ENCODE measurements around the gene FUCA2.

The FUCA2 gene, protein sequence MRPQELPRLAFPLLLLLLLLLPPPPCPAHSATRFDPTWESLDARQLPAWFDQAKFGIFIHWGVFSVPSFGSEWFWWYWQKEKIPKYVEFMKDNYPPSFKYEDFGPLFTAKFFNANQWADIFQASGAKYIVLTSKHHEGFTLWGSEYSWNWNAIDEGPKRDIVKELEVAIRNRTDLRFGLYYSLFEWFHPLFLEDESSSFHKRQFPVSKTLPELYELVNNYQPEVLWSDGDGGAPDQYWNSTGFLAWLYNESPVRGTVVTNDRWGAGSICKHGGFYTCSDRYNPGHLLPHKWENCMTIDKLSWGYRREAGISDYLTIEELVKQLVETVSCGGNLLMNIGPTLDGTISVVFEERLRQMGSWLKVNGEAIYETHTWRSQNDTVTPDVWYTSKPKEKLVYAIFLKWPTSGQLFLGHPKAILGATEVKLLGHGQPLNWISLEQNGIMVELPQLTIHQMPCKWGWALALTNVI

GRCh38 chr6:143510991-143511891 lies at the start of gene FUCA2:
Gene FUCA2, minus strand, starts transcription at chr6:143511720. Its CDS starts 86 bp downstream, at chr6:143511634.
- DNase-seq = peak; percentile 34

DNA sequence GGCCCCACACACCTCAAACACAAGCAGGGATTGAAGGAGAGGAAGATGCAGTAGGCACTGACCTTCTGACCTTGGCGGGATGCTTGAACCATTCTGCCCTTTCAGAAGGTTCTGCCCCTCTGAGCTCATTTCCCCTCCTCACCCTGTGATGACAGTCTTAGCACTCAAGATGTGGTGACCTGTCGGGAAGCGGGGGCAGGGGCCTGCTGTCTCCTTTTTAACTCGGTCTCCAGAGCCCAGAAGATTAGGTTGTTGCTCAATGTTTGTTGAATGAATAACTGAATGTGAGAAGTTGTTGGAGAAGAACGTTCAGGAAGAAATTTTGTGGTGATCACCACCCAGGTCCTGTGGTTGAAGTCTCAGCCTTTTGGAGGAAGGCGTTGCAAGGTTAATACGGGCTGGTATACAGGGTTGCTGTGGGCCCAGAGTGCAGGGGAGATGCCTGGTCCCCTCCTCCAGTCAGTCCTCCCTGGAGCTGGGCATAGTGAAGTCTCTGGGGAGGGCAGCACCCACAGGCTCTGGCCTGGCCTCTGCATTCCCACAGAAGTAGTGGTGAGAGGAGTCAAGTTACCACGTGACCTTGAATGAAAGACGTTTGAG lies 49.7 kb upstream of the FUCA2 start:
- no peak for DNase-seq

GRCh38 chr6:143559051-143559660 lies 47.6 kb upstream of the FUCA2 start:
- no peak for DNase-seq

DNA sequence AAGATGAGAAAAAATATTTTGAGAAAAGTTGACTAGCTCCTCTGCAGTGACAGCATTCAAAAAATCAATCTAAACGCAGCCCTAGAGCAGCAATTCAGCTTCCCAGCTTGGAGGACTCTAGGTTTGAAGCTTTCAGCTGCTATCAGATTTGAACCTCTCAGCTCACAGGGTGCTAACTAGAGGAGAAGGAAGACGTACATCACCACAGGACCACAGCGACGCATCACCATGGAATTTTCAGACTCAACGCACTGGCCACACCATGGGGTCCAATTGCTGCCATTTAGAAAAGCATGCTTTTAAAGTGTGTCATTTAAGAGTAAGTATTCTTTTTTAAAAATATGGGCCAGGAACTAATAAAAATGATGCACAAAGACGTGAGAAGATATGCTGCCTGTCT lies 45.0 kb upstream of the FUCA2 start:
- DNase-seq = no peak

GRCh38 chr6:143555582-143555981 lies 44.1 kb upstream of the FUCA2 start:
- no peak for DNase-seq

GRCh38 chr6:143555071-143555492 lies 43.6 kb upstream of the FUCA2 start:
- no peak for DNase-seq

- no peak for DNase-seq
Measured at GRCh38 chr6:143553337-143553736, 41.8 kb upstream of the FUCA2 start.

GRCh38 chr6:143549949-143550268 lies 38.4 kb upstream of the FUCA2 start:
- no peak for DNase-seq

GRCh38 chr6:143549221-143549948 lies 37.9 kb upstream of the FUCA2 start:
- DNase-seq = no peak

DNA sequence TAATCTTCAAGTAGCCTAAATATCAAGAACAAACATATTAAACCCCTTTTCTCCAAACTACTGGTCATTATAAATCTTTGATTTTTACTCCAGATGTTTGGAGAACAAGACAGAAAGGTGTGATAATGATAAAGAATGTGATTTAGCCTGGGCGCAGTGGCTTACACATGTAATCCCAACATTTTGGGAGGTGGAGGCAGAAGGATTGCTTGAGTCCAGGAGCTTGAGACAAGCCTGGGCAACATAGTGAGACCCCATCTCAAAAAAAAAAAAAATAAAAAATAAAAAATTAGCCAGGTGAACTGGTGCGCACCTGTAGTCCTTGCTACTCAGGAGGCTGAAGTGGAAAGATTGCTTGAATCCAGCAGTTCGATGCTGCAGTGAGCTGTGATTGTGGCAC lies 35.1 kb upstream of the FUCA2 start:
- DNase-seq = no peak

GRCh38 chr6:143545976-143546547 lies 34.5 kb upstream of the FUCA2 start:
- DNase-seq = no peak

DNA sequence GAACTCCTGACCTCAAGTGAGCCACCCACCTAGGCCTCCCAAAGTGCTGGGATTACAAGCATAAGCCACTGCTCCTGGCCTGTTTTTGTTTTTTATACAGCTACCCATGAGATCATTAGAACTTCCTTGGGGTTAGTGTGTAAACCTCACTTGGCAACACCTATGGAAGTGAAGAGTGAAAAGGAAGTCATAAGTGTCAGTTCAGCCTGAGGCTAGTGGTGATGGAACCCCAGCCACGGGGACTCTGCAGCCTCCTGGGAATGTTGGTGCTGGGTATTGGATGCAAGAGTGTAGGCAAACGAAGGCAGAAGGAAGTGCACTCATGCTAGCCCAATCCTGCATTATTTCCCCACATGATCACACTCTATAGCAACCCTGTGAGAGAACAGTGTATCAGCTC lies 33.6 kb upstream of the FUCA2 start:
- no peak for DNase-seq

DNA sequence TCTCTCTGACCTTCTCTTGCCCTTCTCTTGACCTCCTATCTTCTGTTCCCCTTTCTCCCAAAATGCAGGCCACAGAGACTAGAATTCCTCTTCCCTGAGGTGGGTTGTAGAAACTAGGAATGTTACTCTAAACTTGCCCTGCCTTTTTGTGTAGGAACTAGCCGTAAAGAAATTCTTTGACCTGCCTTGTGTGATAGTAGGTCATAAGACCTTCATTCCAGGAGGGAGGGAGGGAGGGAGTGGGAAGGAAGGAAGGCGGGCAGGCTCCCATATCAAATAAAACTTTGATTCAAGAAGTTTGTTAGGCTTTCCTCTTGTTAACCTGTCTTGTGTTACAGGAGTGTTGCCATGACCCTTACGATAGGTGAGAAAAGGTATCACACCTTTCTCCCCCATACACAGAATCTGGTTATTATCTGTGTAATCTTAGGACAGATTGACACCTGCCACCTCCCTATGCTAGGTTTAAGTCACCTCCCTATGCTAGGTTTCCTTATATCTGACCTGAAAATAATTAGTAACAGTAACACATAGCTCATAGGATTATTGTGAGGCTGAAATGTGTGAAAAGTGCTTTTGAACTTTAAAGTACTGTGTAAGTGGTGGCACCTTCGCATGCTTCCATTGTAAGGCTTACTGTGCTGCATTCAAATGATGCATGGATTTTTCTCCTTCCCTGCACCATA lies 32.6 kb upstream of the FUCA2 start:
- no peak for DNase-seq

GRCh38 chr6:143543435-143543834 lies 31.9 kb upstream of the FUCA2 start:
- DNase-seq = no peak

DNA sequence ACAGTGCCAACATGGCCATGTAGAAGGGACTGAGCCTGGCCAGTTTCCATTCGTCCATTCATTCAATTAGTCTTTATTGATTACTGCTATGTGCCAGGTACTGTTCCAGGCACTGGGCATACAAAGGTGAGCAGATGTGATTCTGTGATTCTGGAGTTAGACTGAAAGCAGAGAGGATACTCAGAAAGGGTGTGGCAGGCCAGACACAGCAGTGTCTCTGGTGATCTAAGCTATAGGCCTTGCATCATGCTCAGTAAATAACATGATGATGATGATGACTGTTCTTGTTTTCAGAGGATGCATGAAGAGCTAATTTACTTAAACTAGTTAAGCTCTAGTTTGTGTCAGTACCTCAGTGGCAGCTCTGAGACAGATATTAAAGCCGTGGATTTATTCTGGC lies 31.4 kb upstream of the FUCA2 start:
- no peak for DNase-seq

- no peak for DNase-seq
Measured at GRCh38 chr6:143540192-143540591, 28.7 kb upstream of the FUCA2 start.

DNA sequence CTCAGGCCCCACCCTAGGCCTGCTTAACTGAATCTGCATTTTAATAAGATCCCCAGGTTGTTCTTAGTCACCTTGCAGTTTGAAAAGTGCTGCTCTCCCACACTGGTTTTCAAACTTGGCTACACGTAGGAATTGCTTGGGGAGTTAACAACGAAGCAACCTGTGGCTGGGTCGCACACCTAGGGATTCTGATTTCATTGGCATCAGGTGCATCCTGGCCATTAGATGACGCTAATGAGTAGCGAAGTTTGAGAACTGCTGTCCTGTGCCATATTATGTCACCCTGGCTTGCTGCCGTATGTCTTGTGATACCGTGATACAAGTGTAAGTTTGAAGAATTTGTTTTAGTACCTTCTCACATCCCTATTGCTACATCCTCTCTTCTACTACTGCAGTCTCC lies 28.2 kb upstream of the FUCA2 start:
- no peak for DNase-seq

GRCh38 chr6:143539106-143539505 lies 27.6 kb upstream of the FUCA2 start:
- no peak for DNase-seq

- no peak for DNase-seq
Measured at GRCh38 chr6:143538374-143538773, 26.9 kb upstream of the FUCA2 start.

- DNase-seq = no peak
Measured at GRCh38 chr6:143536866-143537691, 25.6 kb upstream of the FUCA2 start.

DNA sequence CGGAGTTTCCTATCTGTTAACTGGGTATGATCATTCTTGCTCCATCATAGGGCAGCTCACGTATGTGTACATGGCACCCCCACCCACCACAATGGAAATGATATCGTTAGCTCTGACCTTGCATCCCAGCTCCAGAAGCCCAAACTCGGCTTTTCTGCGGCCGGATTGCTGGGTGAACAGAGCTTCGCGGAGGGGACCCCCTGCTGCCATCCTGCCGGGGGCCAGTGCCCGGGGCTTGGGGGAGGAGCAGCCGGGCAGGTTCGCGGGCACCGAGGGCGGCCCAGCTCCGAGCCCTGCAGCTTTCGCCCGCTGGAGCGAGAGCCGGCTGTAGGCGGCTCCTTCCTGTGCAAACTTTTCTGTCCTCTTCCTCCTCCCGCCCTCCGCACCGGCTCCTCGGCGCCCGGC lies 24.9 kb upstream of the FUCA2 start:
- no peak for DNase-seq
